ENCODE measurements around the gene TMCO4. TPM values are rescaled to one million over a fixed set of nuclear protein-coding genes. Genes with fewer than 3 reads are reported as not detected.
A peak's percentile ranks its signal among the peaks of the same experiment; 100 is the strongest.

TMCO4 gene
- total RNA-seq, 1 donor from 2014 or later = 10.2 TPM

GRCh38 chr1:19651141-19651737, 148.5 kb downstream of the TMCO4 start:
- H3K27me3 Mint-ChIP-seq = peaks cover 5% of the 10 kb centered on the region
- H3K4me3 Mint-ChIP-seq = no peak overlapping the region
- peaks cover 18% of the 10 kb centered on the region for H3K4me1 Mint-ChIP-seq (ENCODE audit: unreplicated experiment)
- TF ChIP-seq, protein P1, sequence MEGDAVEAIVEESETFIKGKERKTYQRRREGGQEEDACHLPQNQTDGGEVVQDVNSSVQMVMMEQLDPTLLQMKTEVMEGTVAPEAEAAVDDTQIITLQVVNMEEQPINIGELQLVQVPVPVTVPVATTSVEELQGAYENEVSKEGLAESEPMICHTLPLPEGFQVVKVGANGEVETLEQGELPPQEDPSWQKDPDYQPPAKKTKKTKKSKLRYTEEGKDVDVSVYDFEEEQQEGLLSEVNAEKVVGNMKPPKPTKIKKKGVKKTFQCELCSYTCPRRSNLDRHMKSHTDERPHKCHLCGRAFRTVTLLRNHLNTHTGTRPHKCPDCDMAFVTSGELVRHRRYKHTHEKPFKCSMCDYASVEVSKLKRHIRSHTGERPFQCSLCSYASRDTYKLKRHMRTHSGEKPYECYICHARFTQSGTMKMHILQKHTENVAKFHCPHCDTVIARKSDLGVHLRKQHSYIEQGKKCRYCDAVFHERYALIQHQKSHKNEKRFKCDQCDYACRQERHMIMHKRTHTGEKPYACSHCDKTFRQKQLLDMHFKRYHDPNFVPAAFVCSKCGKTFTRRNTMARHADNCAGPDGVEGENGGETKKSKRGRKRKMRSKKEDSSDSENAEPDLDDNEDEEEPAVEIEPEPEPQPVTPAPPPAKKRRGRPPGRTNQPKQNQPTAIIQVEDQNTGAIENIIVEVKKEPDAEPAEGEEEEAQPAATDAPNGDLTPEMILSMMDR (conservative IDR thresholded peaks at IDR 0.05) = peak; percentile 80
- H3K27ac Mint-ChIP-seq = peak overlapping the region; percentile 69
- peaks cover 3% of the 10 kb centered on the region for H3K36me3 Mint-ChIP-seq
- H3K9me3 Mint-ChIP-seq = no peaks in the 10 kb centered on the region
- no peak for DNase-seq (ENCODE audit: extremely low spot score, unreplicated experiment)

- peaks cover 24% of the 10 kb centered on the region for H3K4me1 Mint-ChIP-seq (ENCODE audit: unreplicated experiment)
- H3K27me3 Mint-ChIP-seq = peaks cover 9% of the 10 kb centered on the region
- peak overlapping the region; percentile 66 for H3K4me3 Mint-ChIP-seq
- TF ChIP-seq, protein P1 (conservative IDR thresholded peaks at IDR 0.05) = no peak
- no peaks in the 10 kb centered on the region for H3K9me3 Mint-ChIP-seq
- H3K27ac Mint-ChIP-seq = peak overlapping the region; percentile 69
- H3K36me3 Mint-ChIP-seq = peaks cover 3% of the 10 kb centered on the region
- no peak for DNase-seq (ENCODE audit: extremely low spot score, unreplicated experiment)
These were observed 149.1 kb downstream of the TMCO4 start for GRCh38 chr1:19650416-19651140.

DNA sequence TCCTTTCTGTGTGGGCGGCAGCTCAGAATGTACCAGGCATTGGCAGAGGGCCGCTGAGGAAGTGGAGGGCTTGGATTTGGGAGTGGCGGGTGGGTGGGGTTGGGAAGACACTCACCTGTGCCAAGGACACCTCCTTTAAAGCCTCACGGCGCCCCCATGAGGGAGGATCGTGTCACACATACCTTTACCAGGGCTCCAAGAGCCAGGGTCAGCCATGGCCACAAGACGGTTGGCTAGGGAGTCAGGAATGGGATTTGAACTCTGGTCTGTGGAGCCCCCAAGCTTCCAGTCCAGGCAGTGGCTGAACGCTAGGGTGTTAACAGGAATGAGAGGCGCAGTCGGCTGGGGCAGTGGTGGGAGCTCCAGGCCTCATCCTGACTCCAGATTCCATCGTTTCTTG, 151.0 kb downstream of the TMCO4 start:
- no peak for DNase-seq (ENCODE audit: extremely low spot score, unreplicated experiment)

GRCh38 chr1:19648239-19648638, 151.5 kb downstream of the TMCO4 start:
- Mint-ChIP-seq H3K36me3 (no peaks in the 10 kb centered on the region), H3K4me1 (ENCODE audit: unreplicated experiment) (peaks cover 18% of the 10 kb centered on the region), H3K4me3 (no peak overlapping the region), H3K27me3 (peaks cover 19% of the 10 kb centered on the region), H3K9me3 (no peaks in the 10 kb centered on the region), H3K27ac (peak overlapping the region; percentile 84)
- TF ChIP-seq, protein P1 (conservative IDR thresholded peaks at IDR 0.05) = no peak
- no peak for DNase-seq (ENCODE audit: extremely low spot score, unreplicated experiment)

More for the DNA sequence above, 151.0 kb downstream of the TMCO4 start:
- Mint-ChIP-seq H3K27me3 (peaks cover 15% of the 10 kb centered on the region), H3K4me3 (no peak overlapping the region), H3K4me1 (ENCODE audit: unreplicated experiment) (peaks cover 19% of the 10 kb centered on the region), H3K27ac (no peak overlapping the region), H3K36me3 (no peaks in the 10 kb centered on the region), H3K9me3 (no peaks in the 10 kb centered on the region)
- TF ChIP-seq, protein P1 (conservative IDR thresholded peaks at IDR 0.05) = no peak

GRCh38 chr1:19647643-19648042, 152.1 kb downstream of the TMCO4 start:
- H3K4me3 Mint-ChIP-seq = peak overlapping the region; percentile 96

More at GRCh38 chr1:19647643-19648042, 152.1 kb downstream of the TMCO4 start:
- DNase-seq (ENCODE audit: extremely low spot score, unreplicated experiment) = no peak
- TF ChIP-seq, protein P1 (conservative IDR thresholded peaks at IDR 0.05) = no peak
- peaks cover 21% of the 10 kb centered on the region for H3K4me1 Mint-ChIP-seq (ENCODE audit: unreplicated experiment)
- H3K9me3 Mint-ChIP-seq = no peaks in the 10 kb centered on the region
- H3K27me3 Mint-ChIP-seq = peaks cover 25% of the 10 kb centered on the region
- no peaks in the 10 kb centered on the region for H3K36me3 Mint-ChIP-seq
- peak overlapping the region; percentile 84 for H3K27ac Mint-ChIP-seq
